Karpas-422 (cell line): Measurements from ENCODE around the gene DVL1. TPM values are rescaled to one million over a fixed set of nuclear protein-coding genes. Genes with fewer than 3 reads are reported as not detected.

Experiments used
- DNase-seq: peaks from one replicate; pipeline ENCODE4 v3.0.0-alpha.2; 2015
- H2AFZ ChIP-seq: fragments of 200-600 bp; sonication (generic); 2 replicates; pipeline ENCODE4 v1.6.1; 2014; ENCODE audit warnings: antibody characterized with exemption, low read length, mixed read lengths
- H3K27ac ChIP-seq: fragments of 200-600 bp; sonication (generic); 2 replicates; pipeline ENCODE4 v1.5.1; 2014; ENCODE audit warnings: mild to moderate bottlenecking, low read length, moderate library complexity
- H3K27me3 ChIP-seq: fragments of 200-600 bp; sonication (generic); 2 replicates; pipeline ENCODE4 v1.6.1; 2014; ENCODE audit warnings: low read length, mixed read lengths
- H3K36me3 ChIP-seq: fragments of 200-600 bp; sonication (generic); 2 replicates; pipeline ENCODE4 v1.6.1; 2014; ENCODE audit warnings: low read length, mixed read lengths; ENCODE audit not compliant: insufficient read depth
- H3K4me1 ChIP-seq: fragments of 200-600 bp; sonication (generic); 2 replicates; pipeline ENCODE4 v1.6.1; 2014; ENCODE audit warnings: mild to moderate bottlenecking, low read length, mixed read lengths
- H3K4me2 ChIP-seq: fragments of 200-600 bp; sonication (generic); 2 replicates; pipeline ENCODE4 v1.6.1; 2014; ENCODE audit warnings: low read length, low read depth, mild to moderate bottlenecking; ENCODE audit not compliant: poor library complexity, severe bottlenecking
- H3K4me3 ChIP-seq: fragments of 200-600 bp; sonication (generic); 2 replicates; pipeline ENCODE4 v1.5.1; 2014; ENCODE audit warnings: mild to moderate bottlenecking, antibody characterized with exemption, low read length, mixed read lengths
- H3K79me2 ChIP-seq: fragments of 200-600 bp; sonication (generic); 2 replicates; pipeline ENCODE4 v1.6.1; 2014; ENCODE audit warnings: mild to moderate bottlenecking, low read length, mixed read lengths
- H3K9ac ChIP-seq: fragments of 200-600 bp; sonication (generic); 2 replicates; pipeline ENCODE4 v1.6.0; 2014; ENCODE audit warnings: low read length
- H3K9me2 ChIP-seq: fragments of 200-600 bp; sonication (generic), shearing (Covaris generic); replicated peaks from 2 replicates; pipeline ENCODE4 v1.6.0; 2014; ENCODE audit warnings: mild to moderate bottlenecking, low read length, moderate library complexity; ENCODE audit not compliant: insufficient read depth
- H3K9me3 ChIP-seq: fragments of 300-700, 200-600 bp; sonication (generic); 2 replicates; pipeline ENCODE4 v1.6.1; 2014; ENCODE audit warnings: low read length, mixed read lengths
- H4K20me1 ChIP-seq: fragments of 200-600 bp; sonication (generic); 2 replicates; pipeline ENCODE4 v1.6.1; 2014; ENCODE audit warnings: mild to moderate bottlenecking, antibody characterized with exemption, low read length, low read depth; ENCODE audit not compliant: insufficient read depth
- total RNA-seq: library from RNA; depleted of rRNA; stranded (reverse); fragments of >200 nt; shearing (Covaris generic); gene quantifications from 2 replicates; pipeline ENCODE4 v1.2.3, GENCODE V29; 2014; ENCODE audit warnings: low replicate concordance; rRNA removed

DVL1 gene
- total RNA-seq: 36.0 and 104 TPM in 2 replicates

DNA sequence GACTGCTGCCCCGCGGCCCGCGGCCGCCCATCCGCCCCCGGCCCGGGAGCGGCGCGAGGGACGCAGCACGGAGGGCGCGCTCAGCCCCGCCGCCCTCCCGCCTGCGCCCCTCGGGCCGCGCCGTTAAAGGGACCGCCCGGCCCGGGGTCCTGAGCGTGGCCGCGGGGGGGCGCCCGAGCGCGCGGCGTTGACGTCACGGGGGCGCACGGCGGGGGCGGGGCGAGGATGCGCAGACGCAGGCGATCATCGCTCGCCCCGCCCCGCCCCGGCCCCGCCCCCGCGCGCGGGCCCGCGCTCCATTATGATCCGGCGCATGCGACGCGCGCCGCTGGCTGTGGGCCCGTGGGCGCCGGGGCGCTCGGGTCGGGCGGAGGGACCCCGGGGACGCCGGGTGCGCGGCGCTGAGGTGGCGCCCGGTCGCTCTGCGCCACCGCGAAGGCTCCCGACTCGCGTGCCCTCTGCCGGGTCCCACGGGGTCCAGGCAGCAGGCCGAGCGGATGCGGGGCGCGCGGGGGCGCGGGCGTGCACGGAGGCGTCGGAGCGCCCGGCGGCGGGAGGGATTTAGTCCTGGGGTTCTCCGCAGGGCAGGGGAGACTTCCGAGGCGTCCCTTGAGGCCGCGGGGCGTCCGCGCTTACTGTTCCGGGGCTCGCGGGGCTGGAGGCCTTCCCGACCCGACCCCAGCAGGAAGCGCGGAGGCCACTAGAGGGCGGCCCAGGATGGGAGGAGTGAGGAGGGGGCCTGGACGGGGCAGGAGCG lies at the start of gene DVL1:
Gene DVL1 (minus strand): TSS at position 163 of the 757 bp plus-strand sequence. CDS start 353 bp downstream, outside the sequence.
- H3K4me3 ChIP-seq: peak within 1 kb of the TSS; percentile 99

DNA sequence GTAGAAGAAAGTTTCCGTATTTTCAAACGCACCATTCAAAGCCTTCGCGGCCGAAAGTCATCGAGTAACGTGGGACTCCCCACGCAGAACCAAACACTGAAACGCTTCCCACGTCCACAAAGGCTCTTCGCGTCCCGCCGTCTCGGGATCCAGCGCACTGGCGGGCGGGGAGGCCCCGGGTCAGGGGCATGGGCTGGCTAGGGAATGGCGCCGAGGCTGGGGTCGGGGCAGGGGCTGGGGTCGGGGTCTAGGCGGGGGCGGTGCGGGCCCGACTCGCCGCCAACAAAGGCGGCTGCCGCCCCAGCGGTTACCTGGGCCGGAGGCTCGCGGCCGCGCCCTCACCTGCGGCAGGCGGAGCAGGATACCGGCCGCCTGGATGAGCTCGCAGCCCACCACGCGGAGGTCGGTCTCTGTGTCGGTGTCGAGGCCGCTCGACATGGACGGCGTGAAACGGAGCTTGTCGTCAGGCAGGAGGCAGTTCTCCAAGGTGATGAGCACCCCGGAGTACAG lies 49.5 kb upstream of the DVL1 start:
- Histone ChIP-seq H2AFZ (no peak overlapping the region), H3K36me3 (peaks cover 39% of the 10 kb centered on the region)

More for the DNA sequence above, at the start of gene DVL1:
- peaks cover 40% of the 10 kb centered on the region; the same call in 1 of the 2 replicates for H4K20me1 ChIP-seq
- H3K36me3 ChIP-seq: no peaks in the 10 kb centered on the region
- peak within 1 kb of the TSS; percentile 99 for H3K9ac ChIP-seq
- peaks cover 57% of the 10 kb centered on the region for H3K4me1 ChIP-seq
- peak within 1 kb of the TSS; percentile 94 for H3K4me2 ChIP-seq
- no peaks in the 10 kb centered on the region for H3K27me3 ChIP-seq
- peak within 1 kb of the TSS; percentile 86 for H3K27ac ChIP-seq
- peak; percentile 89 for DNase-seq
- H3K9me3 ChIP-seq: no peaks in the 10 kb centered on the region
- H3K9me2 ChIP-seq: no peaks in the 10 kb centered on the region
- H2AFZ ChIP-seq: no peak within 1 kb of the TSS
- peaks cover 45% of the 10 kb centered on the region for H3K79me2 ChIP-seq

DNA sequence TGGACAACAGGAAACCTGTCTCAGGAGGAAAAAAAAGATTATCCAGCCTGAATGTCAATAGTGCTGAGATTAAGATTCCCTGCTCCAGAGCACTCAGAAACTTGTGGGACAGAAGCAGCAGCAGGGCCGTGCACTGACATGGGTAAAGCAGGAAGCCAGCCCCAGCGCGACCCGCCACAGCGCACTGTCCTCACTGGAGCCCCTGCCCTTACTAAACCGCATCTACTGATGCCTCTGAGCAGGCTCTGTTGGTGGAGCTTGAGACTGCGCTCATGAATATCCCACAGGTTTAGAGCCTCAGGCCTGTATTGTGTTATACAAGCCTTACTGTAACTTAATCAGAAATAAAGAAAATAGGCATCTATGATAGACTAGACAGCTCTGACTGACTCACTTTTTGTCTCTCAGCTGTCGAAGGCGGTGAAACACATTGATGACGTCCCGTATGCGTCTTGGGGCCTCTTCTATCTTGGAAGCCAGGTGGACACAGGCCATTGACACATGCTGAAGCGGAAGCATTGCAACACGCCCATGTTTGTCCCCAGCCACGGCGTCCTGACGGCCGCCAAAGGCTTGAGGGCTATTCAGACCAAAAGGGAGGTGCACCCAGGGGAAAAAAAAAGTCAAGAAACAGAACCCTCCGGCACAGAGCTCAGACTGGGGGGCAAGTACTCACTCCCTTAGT lies 48.8 kb upstream of the DVL1 start:
- H2AFZ ChIP-seq: no peak overlapping the region
- peak overlapping the region; percentile 76 for H3K4me2 ChIP-seq
- DNase-seq: no peak
- no peaks in the 10 kb centered on the region for H3K9me2 ChIP-seq
- no peaks in the 10 kb centered on the region for H3K9me3 ChIP-seq
- peaks cover 20% of the 10 kb centered on the region; the same call in 1 of the 2 replicates for H4K20me1 ChIP-seq
- H3K27ac ChIP-seq: peak overlapping the region; percentile 56
- H3K27me3 ChIP-seq: no peaks in the 10 kb centered on the region
- H3K4me3 ChIP-seq: peak overlapping the region; percentile 96
- H3K4me1 ChIP-seq: peaks cover 32% of the 10 kb centered on the region
- peaks cover 44% of the 10 kb centered on the region for H3K36me3 ChIP-seq
- peaks cover 62% of the 10 kb centered on the region for H3K79me2 ChIP-seq
- peak overlapping the region; percentile 99 for H3K9ac ChIP-seq

More for the DNA sequence above, 49.5 kb upstream of the DVL1 start:
- Histone ChIP-seq H3K27ac (peak overlapping the region; percentile 56), H4K20me1 (peaks cover 16% of the 10 kb centered on the region; the same call in 1 of the 2 replicates), H3K9ac (peak overlapping the region; percentile 99), H3K4me2 (peak overlapping the region; percentile 76), H3K27me3 (no peaks in the 10 kb centered on the region), H3K4me3 (peak overlapping the region; percentile 96), H3K4me1 (peaks cover 32% of the 10 kb centered on the region), H3K9me3 (no peaks in the 10 kb centered on the region), H3K79me2 (peaks cover 56% of the 10 kb centered on the region), H3K9me2 (no peaks in the 10 kb centered on the region)
- no peak for DNase-seq

DNA sequence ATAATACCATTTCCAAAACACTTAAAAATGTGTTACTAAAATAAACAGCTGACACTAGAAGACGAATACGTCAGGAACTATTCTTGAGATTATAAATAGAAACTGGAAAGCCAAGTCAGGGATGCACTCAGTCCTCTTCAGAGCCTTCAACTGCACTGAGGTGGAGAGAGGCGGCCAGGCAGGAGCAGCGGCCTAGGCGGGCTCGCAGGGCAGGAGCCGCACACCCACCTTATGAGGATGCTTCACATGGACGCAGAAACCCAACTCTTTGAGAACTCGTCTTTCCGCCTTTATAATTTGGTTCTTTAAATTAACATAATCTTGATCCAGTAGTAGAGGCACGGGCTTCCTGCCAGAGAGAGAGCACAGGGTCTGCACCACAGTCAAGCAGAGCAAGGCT lies 45.9 kb upstream of the DVL1 start:
- Histone ChIP-seq H3K27me3 (no peaks in the 10 kb centered on the region), H4K20me1 (peaks cover 10% of the 10 kb centered on the region; the same call in 1 of the 2 replicates), H3K9me2 (no peaks in the 10 kb centered on the region), H3K9me3 (no peaks in the 10 kb centered on the region), H3K4me1 (peaks cover 12% of the 10 kb centered on the region), H3K36me3 (peaks cover 60% of the 10 kb centered on the region), H3K9ac (no peak overlapping the region), H3K4me2 (no peak overlapping the region), H3K27ac (no peak overlapping the region), H3K4me3 (no peak overlapping the region), H3K79me2 (peaks cover 57% of the 10 kb centered on the region), H2AFZ (no peak overlapping the region)
- no peak for DNase-seq

DNA sequence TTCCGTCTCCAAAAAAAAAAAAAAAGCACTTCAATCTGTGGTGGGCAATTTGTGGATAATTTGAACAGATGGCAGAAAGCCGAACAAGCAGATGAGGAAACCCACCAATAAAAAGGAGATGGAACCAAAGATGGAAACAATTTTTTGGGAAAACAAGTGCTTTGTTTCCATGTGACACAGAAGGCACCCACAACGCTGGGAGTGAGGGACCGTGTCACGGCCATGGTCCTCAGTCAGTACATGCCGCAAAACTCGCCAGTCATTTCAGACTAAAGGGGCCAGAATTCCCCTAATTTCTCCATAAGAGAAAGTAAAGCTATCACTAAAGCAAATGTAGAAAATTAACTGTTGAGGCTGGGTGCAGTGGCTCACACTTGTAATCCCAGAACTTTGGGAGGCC lies 44.9 kb upstream of the DVL1 start:
- H3K79me2 ChIP-seq: peaks cover 49% of the 10 kb centered on the region

DNA sequence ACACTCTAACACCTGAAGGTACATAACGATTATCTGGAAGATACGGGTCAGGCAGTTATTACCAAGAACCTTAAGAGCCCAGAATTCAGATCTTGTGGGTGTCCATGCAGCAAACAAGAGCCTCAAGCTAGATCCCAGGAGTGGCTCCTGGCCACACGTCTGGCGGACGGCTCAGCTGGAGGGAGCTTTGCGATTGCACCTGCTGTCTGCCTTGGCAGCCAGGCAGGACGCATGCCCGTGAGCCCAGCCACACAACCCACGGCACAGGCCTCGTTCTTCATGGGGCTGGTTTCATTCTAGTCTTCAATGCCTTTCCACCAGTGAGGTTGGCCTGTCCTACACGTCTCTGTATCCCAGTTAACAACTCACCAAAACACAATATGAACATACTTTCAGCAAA lies 44.2 kb upstream of the DVL1 start:
- Histone ChIP-seq H2AFZ (no peak overlapping the region), H3K4me2 (no peak overlapping the region), H3K36me3 (peaks cover 68% of the 10 kb centered on the region), H4K20me1 (0 out of 2 replicates have a peak, but pooled peaks cover 5% of the 10 kb centered on the region), H3K9ac (no peak overlapping the region), H3K27ac (no peak overlapping the region), H3K9me2 (no peaks in the 10 kb centered on the region), H3K4me3 (no peak overlapping the region), H3K9me3 (no peaks in the 10 kb centered on the region), H3K4me1 (peaks cover 12% of the 10 kb centered on the region), H3K27me3 (no peaks in the 10 kb centered on the region), H3K79me2 (peaks cover 42% of the 10 kb centered on the region)
- DNase-seq: no peak

More for the DNA sequence above, 44.9 kb upstream of the DVL1 start:
- Histone ChIP-seq H3K4me1 (peaks cover 12% of the 10 kb centered on the region), H3K27me3 (no peaks in the 10 kb centered on the region), H4K20me1 (0 out of 2 replicates have a peak, but pooled peaks cover 5% of the 10 kb centered on the region), H3K36me3 (peaks cover 68% of the 10 kb centered on the region), H3K9me3 (no peaks in the 10 kb centered on the region), H3K9me2 (no peaks in the 10 kb centered on the region), H3K27ac (no peak overlapping the region), H3K4me3 (no peak overlapping the region), H3K4me2 (no peak overlapping the region), H3K9ac (no peak overlapping the region), H2AFZ (no peak overlapping the region)
- no peak for DNase-seq

DNA sequence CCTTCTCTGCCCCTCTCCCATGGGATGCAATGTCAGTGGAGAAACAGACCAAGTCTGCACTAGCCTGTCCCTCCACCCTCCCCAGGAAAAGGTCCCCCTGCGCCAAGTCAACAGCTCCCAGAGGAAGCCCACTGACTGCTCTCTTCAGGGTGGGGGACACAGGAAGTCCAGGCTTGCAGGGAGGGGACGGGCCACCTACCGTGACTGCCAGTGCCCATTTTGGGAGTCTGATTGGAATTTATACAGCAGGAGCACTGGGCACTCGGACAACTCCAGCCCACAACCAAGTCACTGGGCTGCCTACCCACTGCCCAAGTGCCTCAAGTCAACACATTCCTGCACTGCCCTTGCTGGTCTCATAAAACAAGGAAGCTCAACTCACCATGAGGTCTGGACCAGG lies 43.8 kb upstream of the DVL1 start:
- no peaks in the 10 kb centered on the region for H3K9me2 ChIP-seq
- H3K79me2 ChIP-seq: peaks cover 38% of the 10 kb centered on the region
- peaks cover 69% of the 10 kb centered on the region for H3K36me3 ChIP-seq
- H2AFZ ChIP-seq: no peak overlapping the region
- H4K20me1 ChIP-seq: 0 out of 2 replicates have a peak, but pooled peaks cover 5% of the 10 kb centered on the region
- no peak overlapping the region for H3K27ac ChIP-seq
- H3K27me3 ChIP-seq: no peaks in the 10 kb centered on the region
- no peak overlapping the region for H3K4me3 ChIP-seq
- peaks cover 9% of the 10 kb centered on the region for H3K4me1 ChIP-seq
- no peak overlapping the region for H3K4me2 ChIP-seq
- no peaks in the 10 kb centered on the region for H3K9me3 ChIP-seq
- no peak overlapping the region for H3K9ac ChIP-seq
- no peak for DNase-seq

DNA sequence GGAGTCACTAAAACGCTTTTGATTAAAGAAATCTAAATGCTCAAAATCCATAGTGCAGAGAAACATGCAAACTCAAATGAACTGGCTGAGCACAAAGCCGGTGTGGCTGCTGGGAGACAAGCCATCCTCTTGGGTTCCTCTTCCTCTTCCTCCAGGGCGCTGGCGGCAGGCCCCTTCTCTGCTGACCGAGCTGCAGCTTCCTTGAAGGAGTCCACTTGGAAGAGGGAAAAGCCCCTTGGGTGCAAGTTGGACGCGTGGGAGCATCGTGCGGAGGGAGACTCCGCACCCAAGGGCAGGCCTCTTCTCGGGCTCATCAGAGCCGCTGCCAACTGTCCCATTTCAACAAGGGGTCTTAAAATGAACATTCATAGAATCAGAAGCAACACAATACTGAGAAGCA lies 42.0 kb upstream of the DVL1 start:
- H3K4me2 ChIP-seq: no peak overlapping the region
- H3K9me3 ChIP-seq: no peaks in the 10 kb centered on the region
- peaks cover 74% of the 10 kb centered on the region for H3K36me3 ChIP-seq
- 0 out of 2 replicates have a peak, but pooled peaks cover 5% of the 10 kb centered on the region for H4K20me1 ChIP-seq
- H2AFZ ChIP-seq: no peak overlapping the region
- no peaks in the 10 kb centered on the region for H3K4me1 ChIP-seq
- no peaks in the 10 kb centered on the region for H3K27me3 ChIP-seq
- DNase-seq: no peak
- H3K9ac ChIP-seq: no peak overlapping the region
- peaks cover 27% of the 10 kb centered on the region for H3K79me2 ChIP-seq
- H3K4me3 ChIP-seq: no peak overlapping the region
- H3K9me2 ChIP-seq: no peaks in the 10 kb centered on the region
- H3K27ac ChIP-seq: no peak overlapping the region
